ENCODE data around the gene SPEF2. TPM values are rescaled to one million over a fixed set of nuclear protein-coding genes. Genes with fewer than 3 reads are reported as not detected.

Gene SPEF2
- total RNA-seq, 1 experiment from 2014 or later, result 10.6 TPM

GRCh38 chr5:35735718-35736117 is 118.1 kb downstream of the SPEF2 start:
- H3K9me2 ChIP-seq (ENCODE audit: insufficient read depth), result no peaks in the 10 kb centered on the region; the same call in 1 of the 2 replicates
- no peak overlapping the region for H3K4me2 ChIP-seq
- H3K4me3 ChIP-seq, result no peak overlapping the region
- H3K27ac ChIP-seq, result no peak overlapping the region
- no TSS peak for BruUV-seq (replicated peaks)
- no peaks in the 10 kb centered on the region for H3K27me3 ChIP-seq (ENCODE audit: insufficient read depth, low read depth)
- no peaks in the 10 kb centered on the region for H3K9me3 ChIP-seq (ENCODE audit: insufficient read depth, low read depth)
- POLR2A ChIA-PET (ENCODE audit: unreplicated experiment), result no interaction called here
- no peaks in the 10 kb centered on the region for H3F3A ChIP-seq (ENCODE audit: insufficient read depth, low read depth)
- TF ChIP-seq, protein P1, sequence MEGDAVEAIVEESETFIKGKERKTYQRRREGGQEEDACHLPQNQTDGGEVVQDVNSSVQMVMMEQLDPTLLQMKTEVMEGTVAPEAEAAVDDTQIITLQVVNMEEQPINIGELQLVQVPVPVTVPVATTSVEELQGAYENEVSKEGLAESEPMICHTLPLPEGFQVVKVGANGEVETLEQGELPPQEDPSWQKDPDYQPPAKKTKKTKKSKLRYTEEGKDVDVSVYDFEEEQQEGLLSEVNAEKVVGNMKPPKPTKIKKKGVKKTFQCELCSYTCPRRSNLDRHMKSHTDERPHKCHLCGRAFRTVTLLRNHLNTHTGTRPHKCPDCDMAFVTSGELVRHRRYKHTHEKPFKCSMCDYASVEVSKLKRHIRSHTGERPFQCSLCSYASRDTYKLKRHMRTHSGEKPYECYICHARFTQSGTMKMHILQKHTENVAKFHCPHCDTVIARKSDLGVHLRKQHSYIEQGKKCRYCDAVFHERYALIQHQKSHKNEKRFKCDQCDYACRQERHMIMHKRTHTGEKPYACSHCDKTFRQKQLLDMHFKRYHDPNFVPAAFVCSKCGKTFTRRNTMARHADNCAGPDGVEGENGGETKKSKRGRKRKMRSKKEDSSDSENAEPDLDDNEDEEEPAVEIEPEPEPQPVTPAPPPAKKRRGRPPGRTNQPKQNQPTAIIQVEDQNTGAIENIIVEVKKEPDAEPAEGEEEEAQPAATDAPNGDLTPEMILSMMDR (conservative IDR thresholded peaks at IDR 0.05), result no peak
- no peak for TF ChIP-seq EZH2 (IDR thresholded peaks at IDR 0.05; ENCODE audit: low read depth)
- CTCF ChIA-PET, result no interaction called here
- no peaks in the 10 kb centered on the region for H4K20me1 ChIP-seq (ENCODE audit: insufficient read depth)
- H3K36me3 ChIP-seq (ENCODE audit: low read depth), result no peaks in the 10 kb centered on the region
- no peak overlapping the region for H2AFZ ChIP-seq
- intact Hi-C loops (cut with micrococcal nuclease; ENCODE audit: unreplicated experiment), result no loop called here
- H3K79me2 ChIP-seq (ENCODE audit: low read depth), result no peaks in the 10 kb centered on the region
- no peak for DNase-seq
- H3K4me1 ChIP-seq (replicated peaks; ENCODE audit: insufficient read depth), result no peaks in the 10 kb centered on the region

DNA sequence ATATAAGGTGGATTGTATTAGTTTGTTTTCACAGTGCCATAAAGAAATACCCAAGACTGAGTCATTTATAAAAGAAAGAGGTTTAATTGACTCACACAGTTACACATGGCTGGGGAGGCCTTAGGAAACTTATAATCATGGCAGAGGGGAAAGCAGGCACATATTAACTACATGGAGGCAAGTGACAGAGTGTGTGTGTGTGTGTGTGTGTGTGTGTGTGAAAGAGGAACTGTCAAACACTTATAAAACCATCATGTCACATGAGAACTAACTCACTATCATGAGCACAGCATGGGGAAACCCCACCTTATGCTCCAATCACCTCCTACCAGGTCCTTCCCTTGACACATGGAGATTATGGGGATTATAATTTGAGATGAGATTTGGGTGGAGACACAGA is 118.6 kb downstream of the SPEF2 start:
- H3K9me3 ChIP-seq (ENCODE audit: insufficient read depth, low read depth), result no peaks in the 10 kb centered on the region
- no peaks in the 10 kb centered on the region for H3F3A ChIP-seq (ENCODE audit: insufficient read depth, low read depth)
- no peaks in the 10 kb centered on the region for H4K20me1 ChIP-seq (ENCODE audit: insufficient read depth)
- BruUV-seq (replicated peaks), result no TSS peak
- ChIA-PET POLR2A (ENCODE audit: unreplicated experiment) (no interaction called here), CTCF (interaction anchor here (0.7 kb wide), 1 partner anchor 330 kb away, joined by 4 read pairs; the partner anchor contains the start of gene UGT3A2)
- H3K79me2 ChIP-seq (ENCODE audit: low read depth), result no peaks in the 10 kb centered on the region
- no peaks in the 10 kb centered on the region for H3K36me3 ChIP-seq (ENCODE audit: low read depth)
- no peak overlapping the region for H3K4me2 ChIP-seq
- H3K27me3 ChIP-seq (ENCODE audit: insufficient read depth, low read depth), result no peaks in the 10 kb centered on the region
- no peak overlapping the region for H3K27ac ChIP-seq
- H2AFZ ChIP-seq, result no peak overlapping the region
- H3K9me2 ChIP-seq (ENCODE audit: insufficient read depth), result no peaks in the 10 kb centered on the region; the same call in 1 of the 2 replicates
- no peak for DNase-seq
- intact Hi-C loops (cut with micrococcal nuclease; ENCODE audit: unreplicated experiment), result no loop called here
- no peaks in the 10 kb centered on the region for H3K4me1 ChIP-seq (replicated peaks; ENCODE audit: insufficient read depth)
- TF ChIP-seq, protein P1 (conservative IDR thresholded peaks at IDR 0.05), result no peak
- no peak for TF ChIP-seq EZH2 (IDR thresholded peaks at IDR 0.05; ENCODE audit: low read depth)
- no peak overlapping the region for H3K4me3 ChIP-seq

GRCh38 chr5:35741126-35741716 is 123.6 kb downstream of the SPEF2 start:
- Histone ChIP-seq H4K20me1 (ENCODE audit: insufficient read depth) (no peaks in the 10 kb centered on the region), H3K4me2 (no peak overlapping the region), H3K27ac (no peak overlapping the region), H3K9me3 (ENCODE audit: insufficient read depth, low read depth) (no peaks in the 10 kb centered on the region), H3F3A (ENCODE audit: insufficient read depth, low read depth) (no peaks in the 10 kb centered on the region), H3K27me3 (ENCODE audit: insufficient read depth, low read depth) (no peaks in the 10 kb centered on the region), H2AFZ (no peak overlapping the region), H3K4me3 (no peak overlapping the region), H3K36me3 (ENCODE audit: low read depth) (no peaks in the 10 kb centered on the region), H3K4me1 (replicated peaks; ENCODE audit: insufficient read depth) (no peaks in the 10 kb centered on the region), H3K9me2 (ENCODE audit: insufficient read depth) (no peaks in the 10 kb centered on the region), H3K79me2 (ENCODE audit: low read depth) (no peaks in the 10 kb centered on the region)
- ChIA-PET CTCF (no interaction called here), POLR2A (ENCODE audit: unreplicated experiment) (no interaction called here)
- BruUV-seq (replicated peaks), result no TSS peak
- intact Hi-C loops (cut with micrococcal nuclease; ENCODE audit: unreplicated experiment), result no loop called here
- DNase-seq, result no peak
- TF ChIP-seq EZH2 (IDR thresholded peaks at IDR 0.05; ENCODE audit: low read depth), result no peak
- TF ChIP-seq, protein P1 (conservative IDR thresholded peaks at IDR 0.05), result no peak
